Sigmoid colon (tissue), 4 donors: ENCODE measurements around the gene CTRB1.
"Not testable (repeated sequence)": the region's sequence is repeated elsewhere in the genome, so short reads cannot be mapped to it uniquely, and the experiment has no call there.

ENCODE experiments used
- CTCF ChIP-seq, 4 experiments: fragments of 450-650 bp in 3 of 4; fragments of 200-600 bp in 1 of 4; IDR thresholded peaks; one replicate each; pipeline ENCODE4 v1.5.1; 2016 to 2019; ENCODE audit warnings: antibody characterized with exemption in 4 of 4, mild to moderate bottlenecking in 3 of 4, moderate library complexity in 2 of 4
- EP300 ChIP-seq, 4 donors: sonication (generic); formaldehyde crosslinking; IDR thresholded peaks; one replicate each; pipeline ENCODE4 v1.6.1; 2017; ENCODE audit warnings: antibody characterized with exemption in 4 of 4
- POLR2A ChIP-seq, 2 donors: fragments of 450-650 bp; IDR thresholded peaks; one replicate each; pipeline ENCODE4 v1.6.1; 2016; ENCODE audit warnings: antibody characterized with exemption in 2 of 2, mild to moderate bottlenecking in 2 of 2, moderate library complexity in 2 of 2
- POLR2AphosphoS5 ChIP-seq, 4 donors: sonication (generic); formaldehyde crosslinking; IDR thresholded peaks; one replicate each; pipeline ENCODE4 v1.6.1; 2017; ENCODE audit warnings: antibody characterized with exemption in 4 of 4

- not testable (repeated sequence) for TF ChIP-seq CTCF, POLR2A, EP300, POLR2AphosphoS5 (IDR thresholded peaks at IDR 0.05)
Measured at GRCh38 chr16:75205961-75206748, 12.6 kb upstream of the CTRB1 start.
